HG02798 (cell line): ENCODE data around the gene SASS6.
"Not testable (repeated sequence)": the region's sequence is repeated elsewhere in the genome, so short reads cannot be mapped to it uniquely, and the experiment has no call there.

Source experiments
- ATAC-seq: cut with Tn5 transposase; IDR thresholded peaks from one replicate; pipeline ENCODE4 v1.9.1; 2021; ENCODE audit warnings: mild to moderate bottlenecking; ENCODE audit not compliant: unreplicated experiment, poor library complexity

The SASS6 gene

GRCh38 chr1:100051893-100052292 is 80.8 kb downstream of the SASS6 start:
- no peak for ATAC-seq

GRCh38 chr1:100051401-100051800 is 81.3 kb downstream of the SASS6 start:
- no peak for ATAC-seq

- peak; percentile 48 for ATAC-seq
Measured at GRCh38 chr1:100050139-100050538, 82.6 kb downstream of the SASS6 start.

- ATAC-seq = not testable (repeated sequence)
Measured at GRCh38 chr1:100047235-100047708, 85.5 kb downstream of the SASS6 start.

- ATAC-seq = no peak
Measured at GRCh38 chr1:100045206-100045605, 87.5 kb downstream of the SASS6 start.

GRCh38 chr1:100039591-100039990 is 93.1 kb downstream of the SASS6 start:
- no peak for ATAC-seq

GRCh38 chr1:100038660-100039287 is 94.0 kb downstream of the SASS6 start:
- ATAC-seq = peak; percentile 58

- ATAC-seq = peak; percentile 89
Measured at GRCh38 chr1:100037927-100038659, 94.6 kb downstream of the SASS6 start.

- ATAC-seq = no peak
Measured at GRCh38 chr1:100037656-100037926, 95.1 kb downstream of the SASS6 start.

GRCh38 chr1:100036718-100037655 is 95.7 kb downstream of the SASS6 start:
- no peak for ATAC-seq

GRCh38 chr1:100035214-100035613 is 97.5 kb downstream of the SASS6 start:
- ATAC-seq = no peak

- no peak for ATAC-seq
Measured at GRCh38 chr1:100034470-100034869, 98.3 kb downstream of the SASS6 start.
